Measurements from ENCODE around the gene NELFCD. TPM values are rescaled to one million over a fixed set of nuclear protein-coding genes. Genes with fewer than 3 reads are reported as not detected.
A peak's percentile ranks its signal among the peaks of the same experiment; 100 is the strongest.

The NELFCD gene
- total and polyA plus RNA-seq, 7 donors: 24.1 to 43.6 (median 35.4) TPM

DNA sequence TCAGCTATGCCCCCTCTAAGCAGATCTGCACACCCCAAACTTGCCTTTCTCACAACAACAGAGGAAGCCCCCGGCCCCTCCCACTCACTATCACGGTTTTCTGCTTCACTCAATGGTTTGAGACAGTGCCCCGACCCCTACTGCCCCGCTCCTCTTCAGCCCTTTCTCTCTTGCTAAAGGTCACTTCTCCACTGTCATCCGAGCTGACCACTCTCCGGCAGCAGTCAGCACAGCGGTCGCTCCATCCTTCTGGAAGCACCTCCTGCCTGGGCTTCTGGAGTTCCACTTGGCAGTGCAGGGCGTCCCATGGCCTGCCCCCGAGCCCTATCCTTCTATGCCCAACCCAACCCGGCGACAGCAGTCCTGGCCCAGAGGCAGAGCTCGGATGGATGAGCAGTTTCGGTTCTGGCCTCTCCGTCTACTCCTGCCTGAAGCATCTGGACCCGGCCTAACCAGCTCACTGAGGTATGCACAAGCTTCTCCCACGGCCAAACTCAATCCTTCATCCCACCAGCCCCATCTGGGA, 21.9 kb downstream of the NELFCD start:
- Histone ChIP-seq H3K36me3 (ENCODE audit: insufficient read depth in 1 of 2, low read depth in 1 of 2) (peaks cover 2 to 51% of the 10 kb centered on the region in 2 donors), H3K27ac (no peak overlapping the region), H3K4me1 (peaks cover 15% of the 10 kb centered on the region), H3K4me3 (no peak overlapping the region), H3K27me3 (ENCODE audit: insufficient read depth in 3 of 3, low read length in 2 of 3) (no peaks in the 10 kb centered on the region), H3K9me3 (no peaks in the 10 kb centered on the region)
- ATAC-seq: no peak
- intact Hi-C loops (cut with DNase I): no loop called here
- DNase-seq: peak in 1 of 2 donors; percentile 47
- TF ChIP-seq CTCF (IDR thresholded peaks at IDR 0.05): no peak
- WGBS, 3 donors: 59 to 84% (median 64%) methylated on average over 17 of the region's 17 CpGs

DNA sequence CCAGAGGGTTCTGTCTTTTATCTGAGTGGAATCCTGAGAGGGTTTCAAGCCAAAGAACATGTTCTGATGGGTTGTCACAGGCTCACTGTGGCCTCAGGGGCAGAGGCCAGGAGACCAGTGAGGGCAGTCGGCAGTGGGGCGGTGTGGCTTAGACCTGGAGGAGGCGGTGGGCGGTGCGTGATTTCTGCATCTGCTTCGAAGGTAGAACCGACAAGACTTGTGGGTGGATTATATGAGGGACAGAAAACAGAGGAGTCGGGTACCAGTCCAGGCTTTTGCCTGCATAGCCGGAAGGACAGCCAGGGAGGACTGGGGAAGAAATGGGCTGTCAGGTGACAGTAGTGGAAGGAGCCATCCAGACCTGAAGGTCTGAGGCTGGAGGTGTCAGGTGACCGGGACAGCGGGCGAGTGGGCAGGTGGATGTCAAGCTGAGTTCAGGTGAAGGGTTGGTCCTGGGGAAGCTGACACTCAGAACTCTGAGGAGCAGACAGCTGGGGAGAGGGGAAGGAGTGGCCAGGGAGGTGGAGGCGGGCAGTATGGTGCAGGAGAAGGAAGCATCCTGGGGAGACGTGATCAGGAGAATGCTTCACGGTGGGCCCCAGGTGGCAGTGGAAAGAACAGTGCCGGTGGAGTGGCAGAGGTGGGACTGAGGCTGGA, 22.9 kb downstream of the NELFCD start:
- peak in 1 of 2 donors; percentile 43 for DNase-seq
- no peak for ATAC-seq
- Histone ChIP-seq H3K27me3 (ENCODE audit: insufficient read depth in 3 of 3, low read length in 2 of 3) (no peaks in the 10 kb centered on the region), H3K4me1 (peaks cover 15% of the 10 kb centered on the region), H3K4me3 (no peak overlapping the region), H3K27ac (no peak overlapping the region), H3K36me3 (ENCODE audit: insufficient read depth in 1 of 2, low read depth in 1 of 2) (peaks cover 0 to 41% of the 10 kb centered on the region in 2 donors), H3K9me3 (no peaks in the 10 kb centered on the region)
- intact Hi-C loops (cut with DNase I): no loop called here
- 84 to 87% (median 86%) methylated on average over 16 of the region's 16 CpGs for WGBS, 3 donors
- TF ChIP-seq CTCF (IDR thresholded peaks at IDR 0.05): no peak

DNA sequence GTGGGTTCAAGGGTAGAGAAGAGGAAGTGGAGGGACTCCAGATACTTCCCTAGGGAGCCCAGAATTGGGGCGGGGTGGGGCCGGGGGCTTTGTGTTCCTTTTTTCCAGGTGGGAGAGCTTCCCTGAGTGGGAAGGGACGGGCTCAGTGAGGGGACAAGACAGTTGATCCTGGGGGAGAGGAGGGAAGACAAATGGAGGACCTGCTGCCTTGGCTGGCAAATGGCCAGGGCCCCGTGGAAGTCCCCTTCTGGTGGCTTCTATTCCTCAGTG, 23.4 kb downstream of the NELFCD start:
- DNase-seq: peak; percentile 49 to 74
- WGBS, 3 donors: 60 to 66% (median 65%) methylated on average over 4 of the region's 4 CpGs
- Histone ChIP-seq H3K9me3 (no peaks in the 10 kb centered on the region), H3K4me3 (no peak overlapping the region), H3K4me1 (peaks cover 15% of the 10 kb centered on the region), H3K27ac (no peak overlapping the region), H3K27me3 (ENCODE audit: insufficient read depth in 3 of 3, low read length in 2 of 3) (no peaks in the 10 kb centered on the region), H3K36me3 (ENCODE audit: insufficient read depth in 1 of 2, low read depth in 1 of 2) (peaks cover 0 to 36% of the 10 kb centered on the region in 2 donors)
- intact Hi-C loops (cut with DNase I): no loop called here
- no peak for TF ChIP-seq CTCF (IDR thresholded peaks at IDR 0.05)
- ATAC-seq: no peak

DNA sequence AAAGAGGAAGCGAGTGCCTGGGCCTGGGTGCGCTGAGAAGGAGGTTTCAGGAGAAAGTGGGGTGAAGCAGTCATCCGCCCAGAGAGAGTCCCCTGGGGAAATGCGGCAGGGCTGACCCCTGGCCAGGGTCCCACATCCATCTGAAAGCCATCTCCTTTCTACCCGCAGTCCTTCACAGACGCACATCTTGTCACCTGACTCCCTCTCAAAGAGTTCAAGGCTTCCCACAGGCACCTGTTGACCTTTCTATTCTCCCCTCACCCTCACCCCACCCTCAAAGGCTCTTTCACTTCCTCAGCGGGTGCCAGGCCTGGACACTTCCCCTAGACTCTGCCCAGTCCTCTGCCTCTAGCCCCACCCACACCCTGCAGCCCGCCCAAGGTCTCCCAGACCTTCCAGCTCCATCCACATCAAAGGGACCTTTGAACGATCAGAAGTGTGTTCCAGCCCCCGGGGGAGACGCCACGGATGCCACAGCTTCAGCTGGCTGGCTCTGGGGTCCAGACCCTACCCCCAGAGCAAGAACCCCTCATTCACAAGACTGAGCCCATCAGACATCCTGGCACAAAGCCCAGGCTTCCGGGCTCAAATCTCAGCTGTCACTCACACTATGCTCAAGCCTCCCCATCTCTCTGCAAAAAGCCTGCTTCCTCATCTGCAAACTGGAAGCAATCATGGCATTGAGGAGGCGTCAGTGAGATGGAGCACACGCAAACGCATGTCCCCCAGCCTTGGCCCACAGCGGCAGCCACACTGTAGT, 23.9 kb downstream of the NELFCD start:
- intact Hi-C loops (cut with DNase I): no loop called here
- WGBS, 3 donors: 48 to 54% (median 48%) methylated on average over 15 to 17 of the region's 17 CpGs
- Histone ChIP-seq H3K9me3 (no peaks in the 10 kb centered on the region), H3K4me3 (peak overlapping the region; percentile 94), H3K27ac (peak overlapping the region; percentile 84), H3K36me3 (ENCODE audit: insufficient read depth in 1 of 2, low read depth in 1 of 2) (peaks cover 0 to 32% of the 10 kb centered on the region in 2 donors), H3K4me1 (peaks cover 15% of the 10 kb centered on the region), H3K27me3 (ENCODE audit: insufficient read depth in 3 of 3, low read length in 2 of 3) (no peaks in the 10 kb centered on the region)
- ATAC-seq (no peak), DNase-seq (peak; percentile 53 to 73)
- TF ChIP-seq CTCF (IDR thresholded peaks at IDR 0.05): no peak
